DND-41 (cell line): ENCODE data around the gene SCT.
"Not testable (repeated sequence)": the region's sequence is repeated elsewhere in the genome, so short reads cannot be mapped to it uniquely, and the experiment has no call there.

ENCODE experiments used
- CTCF ChIP-seq: IDR thresholded peaks from 2 replicates; pipeline ENCODE4 v1.5.1; 2012; ENCODE audit warnings: borderline replicate concordance, low read length, moderate library complexity, mild to moderate bottlenecking; ENCODE audit not compliant: poor library complexity, severe bottlenecking; ENCODE audit errors: extremely low read depth
- EZH2 ChIP-seq: IDR thresholded peaks from 3 replicates; pipeline ENCODE4 v1.6.1; 2012; ENCODE audit warnings: borderline replicate concordance, low read depth, mild to moderate bottlenecking, moderate library complexity, low read length, inconsistent platforms; ENCODE audit not compliant: severe bottlenecking

GRCh38 chr11:654444-654843 lies 27.5 kb upstream of the SCT start:
- TF ChIP-seq CTCF, EZH2: not testable (repeated sequence)
